WI38 (cell line): ENCODE data around the gene ABI1.

Source experiments
- H3K4me3 ChIP-seq: 2 replicates; pipeline ENCODE4 v1.5.1; 2011; ENCODE audit warnings: low read depth, mild to moderate bottlenecking, control low read depth, low read length
- CTCF ChIP-seq: IDR thresholded peaks from 2 replicates; pipeline ENCODE4 v1.5.1; 2012; ENCODE audit warnings: low read depth, mild to moderate bottlenecking, control low read depth, low read length

Gene ABI1

GRCh38 chr10:26699631-26700030 is 161.1 kb downstream of the ABI1 start:
- TF ChIP-seq CTCF, result no peak
- H3K4me3 ChIP-seq, result no peak overlapping the region

DNA sequence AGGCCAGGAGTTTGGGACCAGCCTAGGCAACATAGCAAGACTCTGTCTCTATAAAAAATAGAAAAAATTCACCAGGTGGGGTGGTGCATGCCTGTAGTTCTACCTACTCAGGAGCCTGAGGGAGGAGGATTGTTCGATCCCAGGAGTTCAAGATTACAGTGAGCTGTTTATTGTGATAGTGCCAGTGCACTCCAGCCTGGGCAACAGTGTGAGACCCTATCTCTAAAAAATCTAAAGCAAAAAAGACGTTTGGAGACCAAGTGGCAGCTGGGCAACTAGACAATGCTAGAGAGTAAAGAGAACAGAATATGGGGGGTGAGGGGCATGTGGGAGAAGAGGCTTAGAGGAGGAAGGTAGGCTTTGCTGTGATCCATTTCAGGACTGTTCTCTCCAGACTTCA is 161.8 kb downstream of the ABI1 start:
- no peak for TF ChIP-seq CTCF
- peak overlapping the region; percentile 88 for H3K4me3 ChIP-seq

- TF ChIP-seq CTCF, result no peak
- H3K4me3 ChIP-seq, result peak overlapping the region; percentile 88
These were observed 162.7 kb downstream of the ABI1 start for GRCh38 chr10:26697922-26698608.

DNA sequence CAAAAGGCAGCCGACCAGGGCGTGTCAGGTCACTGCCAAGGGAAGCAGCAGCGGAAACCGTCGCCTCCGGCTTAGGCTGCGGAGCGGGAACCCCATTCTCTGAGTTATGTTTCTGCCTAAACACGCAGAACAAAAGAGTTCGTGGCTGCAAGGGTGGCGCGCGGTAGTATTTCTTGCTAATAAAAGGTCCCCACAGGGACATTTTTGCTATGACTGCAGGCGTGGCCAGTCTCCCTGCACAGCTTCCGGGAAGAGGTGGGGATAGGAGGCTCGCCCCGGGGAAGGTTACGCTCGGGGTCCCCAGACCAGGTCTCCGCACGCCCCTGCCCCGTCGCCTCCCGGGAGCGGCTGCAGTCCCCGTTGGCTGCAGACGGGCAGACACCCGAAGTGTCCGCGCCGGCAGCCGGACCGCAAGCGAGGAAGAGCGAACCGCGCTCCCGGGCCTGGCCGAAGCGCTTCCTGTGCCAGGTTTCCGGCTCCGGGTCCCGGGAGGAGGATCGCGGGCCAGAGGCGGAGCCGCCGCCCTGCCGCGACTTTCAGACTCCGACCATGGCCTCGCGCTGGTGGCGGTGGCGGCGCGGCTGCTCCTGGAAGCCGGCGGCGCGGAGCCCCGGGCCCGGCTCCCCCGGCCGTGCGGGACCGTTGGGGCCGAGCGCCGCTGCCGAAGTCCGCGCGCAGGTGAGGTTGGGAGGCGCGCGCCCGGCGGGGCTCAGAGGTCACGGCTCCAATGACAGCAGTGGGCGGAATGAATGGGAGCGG is 163.4 kb downstream of the ABI1 start, which contains the start of gene PDSS1:
Gene PDSS1 (plus strand): TSS at position 539 of the 759 bp plus-strand sequence. CDS start 11 bp downstream, at position 550.
- TF ChIP-seq CTCF, result no peak
- H3K4me3 ChIP-seq, result peak within 1 kb of the TSS; percentile 88

- H3K4me3 ChIP-seq, result peak overlapping the region; percentile 88
- no peak for TF ChIP-seq CTCF
These were observed 164.0 kb downstream of the ABI1 start for GRCh38 chr10:26696786-26697162.
